Stomach (tissue), 4 donors: Measurements from ENCODE around the gene STRN4.

ENCODE experiments used
- CTCF ChIP-seq, 7 experiments: fragments of 450-650 bp in 4 of 7; fragments of 200-600 bp in 3 of 7; sonication (generic) in 3 of 7; IDR thresholded peaks; one replicate each; pipeline ENCODE4 v1.5.1; 2016 to 2019; ENCODE audit warnings: antibody characterized with exemption in 7 of 7, control low read depth in 2 of 7, mild to moderate bottlenecking in 1 of 7
- POLR2A ChIP-seq, 4 donors: fragments of 450-650 bp; IDR thresholded peaks; one replicate each; pipeline ENCODE4 v1.6.1; 2016; ENCODE audit warnings: antibody characterized with exemption in 4 of 4, control low read depth in 2 of 4, mild to moderate bottlenecking in 1 of 4, moderate library complexity in 1 of 4

DNA sequence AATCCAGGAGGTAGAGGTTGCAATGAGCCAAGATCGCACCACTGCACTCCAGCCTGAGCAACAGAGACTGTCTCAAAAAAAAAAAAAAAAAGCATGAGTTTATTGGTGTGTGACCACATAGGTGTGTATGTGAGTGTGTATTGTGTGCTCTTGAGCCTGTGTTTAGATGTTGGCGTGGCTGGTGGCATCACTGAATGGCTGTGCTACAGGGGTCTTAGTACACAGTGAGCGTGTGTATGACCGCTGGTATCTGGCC lies 39.7 kb upstream of the STRN4 start:
- TF ChIP-seq CTCF (IDR thresholded peaks at IDR 0.05), result no peak
- TF ChIP-seq POLR2A (IDR thresholded peaks at IDR 0.05), result no peak
